Measurements from ENCODE around the gene GXYLT1.

Gene GXYLT1

DNA sequence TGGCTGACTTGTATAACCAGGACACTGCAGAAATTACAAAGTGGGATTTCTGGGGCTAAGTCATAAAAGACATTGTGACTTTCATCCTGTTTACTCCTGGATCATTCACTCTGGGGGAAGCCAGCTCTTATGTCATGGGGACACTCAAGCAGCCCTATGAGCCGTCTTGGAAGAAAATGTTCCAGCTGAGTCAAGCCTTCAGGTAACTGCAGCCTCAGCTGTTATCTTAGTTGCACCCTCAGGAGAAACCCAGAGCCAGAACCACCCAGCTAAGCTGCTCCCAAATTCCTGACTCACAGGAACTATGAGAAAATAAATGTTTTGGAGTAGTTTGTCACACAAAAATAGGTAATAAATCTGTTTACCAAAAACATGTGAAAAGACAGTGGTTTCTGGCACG is 43.1 kb upstream of the GXYLT1 start:
- no peak for TF ChIP-seq POLR2AphosphoS5 (IDR thresholded peaks at IDR 0.05; ENCODE audit: low read depth, low read length)
- TF ChIP-seq, protein P1, sequence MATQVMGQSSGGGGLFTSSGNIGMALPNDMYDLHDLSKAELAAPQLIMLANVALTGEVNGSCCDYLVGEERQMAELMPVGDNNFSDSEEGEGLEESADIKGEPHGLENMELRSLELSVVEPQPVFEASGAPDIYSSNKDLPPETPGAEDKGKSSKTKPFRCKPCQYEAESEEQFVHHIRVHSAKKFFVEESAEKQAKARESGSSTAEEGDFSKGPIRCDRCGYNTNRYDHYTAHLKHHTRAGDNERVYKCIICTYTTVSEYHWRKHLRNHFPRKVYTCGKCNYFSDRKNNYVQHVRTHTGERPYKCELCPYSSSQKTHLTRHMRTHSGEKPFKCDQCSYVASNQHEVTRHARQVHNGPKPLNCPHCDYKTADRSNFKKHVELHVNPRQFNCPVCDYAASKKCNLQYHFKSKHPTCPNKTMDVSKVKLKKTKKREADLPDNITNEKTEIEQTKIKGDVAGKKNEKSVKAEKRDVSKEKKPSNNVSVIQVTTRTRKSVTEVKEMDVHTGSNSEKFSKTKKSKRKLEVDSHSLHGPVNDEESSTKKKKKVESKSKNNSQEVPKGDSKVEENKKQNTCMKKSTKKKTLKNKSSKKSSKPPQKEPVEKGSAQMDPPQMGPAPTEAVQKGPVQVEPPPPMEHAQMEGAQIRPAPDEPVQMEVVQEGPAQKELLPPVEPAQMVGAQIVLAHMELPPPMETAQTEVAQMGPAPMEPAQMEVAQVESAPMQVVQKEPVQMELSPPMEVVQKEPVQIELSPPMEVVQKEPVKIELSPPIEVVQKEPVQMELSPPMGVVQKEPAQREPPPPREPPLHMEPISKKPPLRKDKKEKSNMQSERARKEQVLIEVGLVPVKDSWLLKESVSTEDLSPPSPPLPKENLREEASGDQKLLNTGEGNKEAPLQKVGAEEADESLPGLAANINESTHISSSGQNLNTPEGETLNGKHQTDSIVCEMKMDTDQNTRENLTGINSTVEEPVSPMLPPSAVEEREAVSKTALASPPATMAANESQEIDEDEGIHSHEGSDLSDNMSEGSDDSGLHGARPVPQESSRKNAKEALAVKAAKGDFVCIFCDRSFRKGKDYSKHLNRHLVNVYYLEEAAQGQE (IDR thresholded peaks at IDR 0.05; ENCODE audit: insufficient read depth in 1 of 2, low read depth in 2 of 2, low read length in 2 of 2) = no peak
- no peak for TF ChIP-seq FOXP2 (optimal IDR thresholded peaks at IDR 0.05; ENCODE audit: borderline replicate concordance, extremely low read depth, extremely low read length, insufficient read depth)
- TF ChIP-seq SIN3A (IDR thresholded peaks at IDR 0.05; ENCODE audit: borderline replicate concordance, insufficient read depth, low read length) = no peak
- no peak for TF ChIP-seq TAF1 (IDR thresholded peaks at IDR 0.05; ENCODE audit: borderline replicate concordance, insufficient read depth, low read length)

GRCh38 chr12:42186793-42187192 is 42.1 kb upstream of the GXYLT1 start:
- TF ChIP-seq POLR2AphosphoS5 (IDR thresholded peaks at IDR 0.05; ENCODE audit: low read depth, low read length) (no peak), FOXP2 (optimal IDR thresholded peaks at IDR 0.05; ENCODE audit: borderline replicate concordance, extremely low read depth, extremely low read length, insufficient read depth) (no peak), TAF1 (IDR thresholded peaks at IDR 0.05; ENCODE audit: borderline replicate concordance, insufficient read depth, low read length) (no peak), SIN3A (IDR thresholded peaks at IDR 0.05; ENCODE audit: borderline replicate concordance, insufficient read depth, low read length) (no peak)
- TF ChIP-seq, protein P1 (IDR thresholded peaks at IDR 0.05; ENCODE audit: insufficient read depth in 1 of 2, low read depth in 2 of 2, low read length in 2 of 2) = no peak

- no peak for TF ChIP-seq FOXP2 (optimal IDR thresholded peaks at IDR 0.05; ENCODE audit: borderline replicate concordance, extremely low read depth, extremely low read length, insufficient read depth)
Measured at GRCh38 chr12:42182394-42182793, 37.7 kb upstream of the GXYLT1 start.

DNA sequence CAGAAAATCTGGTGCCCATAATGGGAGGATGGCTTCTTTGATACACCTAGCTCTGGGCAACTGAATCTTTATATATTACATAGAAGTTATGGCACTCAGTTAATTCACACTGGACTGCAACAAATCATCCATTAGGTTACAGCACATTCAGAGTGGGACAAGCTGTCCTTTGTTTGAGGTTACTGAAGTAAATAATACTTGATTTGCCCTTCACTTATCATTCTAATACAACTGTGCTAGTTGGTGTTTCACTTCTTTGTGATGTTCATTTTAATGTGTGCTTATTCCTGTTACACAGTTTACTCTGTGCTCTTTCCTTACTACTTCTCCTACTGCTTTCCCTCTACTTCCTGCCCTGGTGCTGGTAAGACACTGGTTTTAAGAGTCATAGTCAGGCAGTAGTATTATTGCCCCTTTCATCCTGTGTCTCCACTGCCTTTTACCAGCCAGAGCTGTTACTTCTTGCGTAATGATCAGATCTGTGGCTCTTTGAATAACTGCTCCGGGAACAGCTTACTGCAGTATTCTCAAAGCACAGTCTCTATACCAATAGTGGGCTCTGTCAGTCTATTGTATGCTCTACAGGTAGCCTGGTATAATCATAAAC is 36.4 kb upstream of the GXYLT1 start:
- TF ChIP-seq POLR2AphosphoS5 (IDR thresholded peaks at IDR 0.05; ENCODE audit: low read depth, low read length) (no peak), FOXP2 (optimal IDR thresholded peaks at IDR 0.05; ENCODE audit: borderline replicate concordance, extremely low read depth, extremely low read length, insufficient read depth) (no peak), TAF1 (IDR thresholded peaks at IDR 0.05; ENCODE audit: borderline replicate concordance, insufficient read depth, low read length) (no peak), SIN3A (IDR thresholded peaks at IDR 0.05; ENCODE audit: borderline replicate concordance, insufficient read depth, low read length) (no peak)
- TF ChIP-seq, protein P1 (IDR thresholded peaks at IDR 0.05; ENCODE audit: insufficient read depth in 1 of 2, low read depth in 2 of 2, low read length in 2 of 2) = no peak

DNA sequence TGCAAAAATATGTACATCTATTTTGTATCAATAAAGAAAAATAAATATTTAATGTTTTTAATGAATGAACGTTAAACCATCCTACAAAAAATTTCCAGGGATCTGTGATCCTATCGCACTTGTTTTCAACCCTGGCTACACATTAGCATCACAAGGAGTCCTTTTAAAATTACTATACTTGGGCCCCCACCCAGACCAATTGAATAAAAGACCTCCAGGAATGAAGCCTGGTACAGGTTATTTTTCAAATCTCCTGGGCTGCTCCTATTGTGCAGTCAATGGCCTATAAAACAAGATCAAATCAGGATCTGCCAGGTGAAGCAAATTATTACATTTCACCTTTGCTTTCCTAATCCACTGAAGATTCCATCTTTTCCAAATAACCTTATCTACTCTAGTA is 33.4 kb upstream of the GXYLT1 start:
- TF ChIP-seq TAF1 (IDR thresholded peaks at IDR 0.05; ENCODE audit: borderline replicate concordance, insufficient read depth, low read length) (no peak), SIN3A (IDR thresholded peaks at IDR 0.05; ENCODE audit: borderline replicate concordance, insufficient read depth, low read length) (no peak), FOXP2 (optimal IDR thresholded peaks at IDR 0.05; ENCODE audit: borderline replicate concordance, extremely low read depth, extremely low read length, insufficient read depth) (no peak), POLR2AphosphoS5 (IDR thresholded peaks at IDR 0.05; ENCODE audit: low read depth, low read length) (no peak)
- TF ChIP-seq, protein P1 (IDR thresholded peaks at IDR 0.05; ENCODE audit: insufficient read depth in 1 of 2, low read depth in 2 of 2, low read length in 2 of 2) = no peak

Measured in PFSK-1 (cell line).